Kidney glomerular epithelial cell (primary cell): ENCODE data around the gene TMEM107.
"Not testable (repeated sequence)": the region's sequence is repeated elsewhere in the genome, so short reads cannot be mapped to it uniquely, and the experiment has no call there.

Experiments
- DNase-seq: peaks from one replicate; lab custom pipeline; 2025; lab: John Stamatoyannopoulos, UW

The TMEM107 gene

DNA sequence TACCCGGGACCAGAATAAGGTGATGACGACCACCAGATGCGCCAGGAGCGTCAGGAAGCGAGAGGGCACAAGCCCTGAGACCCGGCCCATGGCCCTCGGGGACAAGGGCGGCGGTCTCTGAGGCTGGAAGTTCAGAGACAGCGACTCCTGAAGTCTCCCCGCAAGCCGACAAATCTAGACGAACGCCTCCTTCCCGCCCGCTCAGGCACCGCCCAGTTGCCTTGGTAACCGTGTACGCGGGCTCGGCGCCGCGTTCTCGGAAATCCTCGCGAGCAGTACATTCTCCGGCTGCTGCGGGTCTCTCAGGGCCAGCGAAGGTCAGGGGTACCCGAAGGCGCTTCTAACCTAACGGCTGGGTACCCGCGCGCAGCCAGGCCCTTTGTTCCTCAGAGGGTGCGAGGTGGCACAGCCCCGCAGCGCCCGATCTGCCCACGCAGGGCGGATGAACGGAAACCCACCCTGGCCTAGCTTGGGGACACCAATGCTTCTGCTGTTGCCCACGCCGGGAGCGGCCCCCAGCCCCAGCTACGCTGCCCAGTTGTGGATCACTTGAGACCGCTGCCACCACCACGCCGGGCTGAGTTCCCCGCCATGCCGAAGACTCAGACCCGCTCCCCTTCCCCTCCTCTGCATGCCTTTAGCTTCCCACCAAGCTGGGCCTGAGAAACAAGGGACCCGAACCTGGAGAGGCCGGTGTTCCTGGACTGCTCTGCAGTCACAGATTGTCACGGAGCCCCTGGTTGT lies at the start of gene TMEM107:
Gene TMEM107, minus strand, starts transcription at position 184 of the 744 bp plus-strand sequence. Its CDS starts 94 bp downstream, at position 90.
- DNase-seq = peak; percentile 69

DNA sequence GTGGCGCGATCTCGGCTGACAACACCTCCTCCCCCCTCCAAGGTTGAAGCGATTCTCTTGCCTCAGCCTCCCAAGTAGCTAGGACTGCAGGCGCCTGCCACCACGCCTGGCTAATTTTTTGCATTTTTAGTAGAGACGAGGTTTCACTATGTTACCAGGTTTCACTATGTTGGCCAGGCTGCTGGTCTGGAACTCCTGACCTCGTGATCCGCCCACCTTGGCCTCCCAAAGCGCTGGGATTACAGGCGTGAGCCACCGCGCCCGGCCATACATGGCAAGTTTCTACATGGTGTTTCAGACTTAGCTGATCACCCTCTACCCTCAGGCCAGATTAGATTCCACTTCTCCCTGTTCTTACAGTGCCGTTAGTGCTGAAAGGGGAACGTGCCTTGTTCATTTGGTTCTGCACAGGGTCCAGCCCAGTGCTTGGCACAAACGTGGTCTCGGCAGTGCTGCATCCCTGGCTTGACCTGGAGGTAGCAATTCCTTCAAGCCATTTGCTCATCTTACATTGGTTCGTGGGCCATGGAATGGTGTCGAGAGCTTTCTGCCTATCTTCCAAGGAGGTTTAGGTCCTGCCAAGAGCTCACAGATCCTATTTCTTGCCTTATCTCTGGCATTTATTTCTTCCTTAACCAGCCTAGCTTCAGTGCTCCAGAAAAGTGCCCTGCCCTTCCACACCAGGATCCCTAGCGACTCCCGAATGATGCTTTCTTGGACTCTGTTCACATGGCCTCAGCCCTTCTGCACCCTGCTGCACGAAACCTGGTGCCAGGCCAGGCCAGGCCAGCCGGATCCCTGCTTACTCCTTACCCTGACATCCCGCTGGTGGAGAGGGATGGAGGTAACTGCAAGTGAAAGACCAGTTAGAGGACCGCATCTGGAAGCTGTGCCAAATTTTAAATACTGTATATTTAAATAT lies 49.0 kb upstream of the TMEM107 start:
- no peak for DNase-seq

DNA sequence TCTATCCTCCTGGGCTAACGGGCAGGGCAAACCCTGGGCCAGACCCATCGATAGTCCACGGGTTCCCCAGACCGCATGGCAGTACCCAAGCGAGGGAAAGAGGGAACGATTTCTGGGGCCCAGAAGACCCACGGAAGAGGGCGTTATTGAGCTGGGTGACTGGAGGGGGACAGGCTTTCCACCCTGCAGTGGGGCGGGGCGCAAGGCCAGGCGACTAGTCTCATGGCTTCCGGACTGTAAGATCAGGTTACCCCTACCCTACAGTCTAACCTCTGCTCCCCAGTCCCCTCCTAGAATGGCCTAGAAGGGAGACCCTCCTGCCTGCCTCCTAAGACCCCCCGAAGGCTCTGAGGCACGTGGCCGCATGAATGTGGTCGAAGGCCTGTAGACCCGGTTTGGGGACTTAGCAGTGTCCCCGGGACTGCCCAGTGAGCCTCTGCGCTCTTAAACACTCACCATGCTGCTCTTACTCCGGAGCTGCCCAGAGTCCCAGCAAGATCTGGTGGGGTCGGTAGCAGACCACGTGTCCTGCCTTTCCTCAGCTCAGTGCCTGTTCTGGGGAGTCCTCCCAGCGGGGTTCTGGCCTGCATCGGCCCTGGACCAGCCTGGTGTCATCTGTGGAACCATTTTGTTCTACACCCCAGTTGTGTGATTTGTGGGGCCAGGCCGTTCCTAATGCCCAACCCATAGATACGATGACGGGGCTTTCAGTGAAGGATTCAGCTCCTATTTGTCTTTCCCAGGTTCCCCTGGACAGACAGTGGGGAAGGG lies 47.4 kb upstream of the TMEM107 start:
- DNase-seq = peak; percentile 41

DNA sequence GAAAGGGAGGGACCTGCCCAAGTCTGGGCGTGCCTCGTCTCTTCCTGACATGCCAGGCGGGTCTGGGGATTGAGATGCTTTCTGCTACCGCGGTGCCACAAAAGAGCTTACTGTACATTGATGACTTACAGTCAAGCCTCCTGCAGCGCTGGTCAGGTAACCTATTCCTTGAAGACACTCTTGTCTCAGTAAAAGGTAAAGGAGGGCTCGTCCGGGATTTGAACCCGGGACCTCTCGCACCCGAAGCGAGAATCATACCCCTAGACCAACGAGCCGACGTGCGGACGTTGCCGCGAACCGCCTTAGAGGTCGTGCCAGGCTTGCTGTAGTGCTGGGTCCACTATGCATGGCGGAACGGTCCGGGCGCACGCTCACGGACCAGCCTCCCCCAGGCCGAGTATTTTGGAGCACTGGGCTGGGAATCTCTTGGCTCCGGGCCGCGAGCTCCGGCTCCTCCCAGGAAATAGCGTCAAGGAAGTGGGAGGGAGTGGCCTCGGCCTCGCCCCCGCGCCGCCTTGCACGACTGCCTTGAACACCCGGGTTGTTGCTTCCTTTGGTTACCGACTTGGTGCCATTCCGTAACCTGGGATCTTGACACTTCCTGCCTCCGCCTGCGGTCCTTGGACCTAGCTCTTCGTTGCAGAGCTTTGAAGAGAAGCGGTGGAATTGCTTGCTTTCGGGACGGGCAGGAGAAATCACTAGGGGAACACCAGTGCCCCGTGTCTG lies 46.6 kb upstream of the TMEM107 start:
- peak; percentile 98 for DNase-seq

DNA sequence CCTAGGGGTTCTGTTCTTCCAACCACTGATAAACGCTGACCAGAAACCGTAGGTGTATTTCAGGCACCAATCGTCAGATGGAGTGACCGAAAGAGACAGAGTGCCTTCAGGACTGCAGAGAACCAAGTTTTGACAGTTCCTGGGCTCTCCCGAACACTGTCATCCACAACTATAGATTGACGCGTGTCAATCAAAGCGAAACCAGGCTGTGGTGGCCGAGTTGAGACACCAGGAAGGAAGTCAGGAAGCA lies 46.1 kb upstream of the TMEM107 start:
- no peak for DNase-seq

DNA sequence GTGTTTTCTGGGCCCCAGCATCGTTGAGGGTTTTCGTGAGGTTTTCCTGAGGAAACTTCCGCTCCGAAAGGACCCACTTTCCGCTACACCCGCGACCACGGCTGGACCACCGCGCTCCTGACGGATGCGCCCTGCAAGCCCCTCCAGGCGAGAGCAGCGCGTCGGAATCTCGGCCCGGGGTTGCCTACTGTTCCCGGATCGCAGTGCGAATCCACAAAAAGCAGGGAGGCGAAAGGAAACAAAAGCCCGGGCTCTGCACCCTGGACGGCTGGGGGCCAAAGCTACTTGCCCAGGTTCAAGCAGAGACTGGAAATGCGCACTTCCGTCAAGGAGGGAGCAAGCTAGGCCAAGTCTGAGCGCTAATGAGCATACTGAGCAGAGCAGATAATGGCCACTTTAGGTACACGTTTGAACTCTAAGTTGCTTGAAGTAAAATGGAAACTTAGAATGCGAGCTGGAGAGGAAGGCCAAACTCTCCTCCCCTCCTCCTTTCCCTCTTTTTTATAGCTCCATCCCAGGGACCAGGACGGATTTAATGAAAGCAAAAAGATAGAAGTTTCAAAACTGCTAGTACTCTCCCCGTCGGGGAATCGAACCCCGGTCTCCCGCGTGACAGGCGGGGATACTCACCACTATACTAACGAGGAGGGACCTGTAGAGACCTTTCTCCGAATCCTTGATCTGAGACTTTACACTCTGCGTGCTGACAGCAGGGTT lies 45.6 kb upstream of the TMEM107 start:
- peak; percentile 90 for DNase-seq

DNA sequence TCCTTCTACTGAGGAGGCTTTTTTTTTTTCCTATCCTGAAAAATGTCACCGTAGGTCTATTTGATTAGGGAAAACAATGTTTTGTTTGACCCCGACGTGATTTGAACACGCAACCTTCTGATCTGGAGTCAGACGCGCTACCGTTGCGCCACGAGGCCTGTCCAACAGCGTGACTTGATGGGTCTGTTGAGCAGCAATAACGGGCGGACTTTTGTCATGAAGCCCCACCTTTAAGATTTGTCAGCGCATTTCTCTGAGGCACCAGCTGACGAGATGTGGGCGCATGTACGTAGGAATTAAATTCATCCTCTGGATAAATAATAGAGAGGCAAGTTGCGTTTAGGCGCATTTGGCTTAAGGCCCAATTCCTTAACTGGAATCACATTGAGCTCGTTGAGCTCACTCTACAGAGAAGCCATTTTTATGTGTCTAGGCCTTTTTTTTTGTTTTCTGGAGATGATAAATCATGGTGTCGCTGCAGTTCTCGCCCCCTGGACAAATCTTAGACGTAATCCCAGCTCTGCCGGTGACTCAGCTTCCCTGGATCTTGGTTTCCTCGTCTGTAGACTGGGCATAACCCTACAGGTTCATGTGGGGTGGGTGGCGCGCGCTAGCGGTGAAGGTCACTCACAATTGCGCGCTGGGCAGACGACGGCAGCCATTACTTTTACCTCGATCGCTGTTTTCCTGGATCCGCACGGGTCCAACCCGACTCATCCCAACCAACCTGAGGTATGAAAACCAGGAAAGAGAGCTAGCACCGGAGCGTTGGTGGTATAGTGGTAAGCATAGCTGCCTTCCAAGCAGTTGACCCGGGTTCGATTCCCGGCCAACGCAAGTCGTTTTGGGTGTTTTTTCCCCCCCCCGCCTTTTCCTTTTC lies 44.8 kb upstream of the TMEM107 start:
- DNase-seq = peak; percentile 92

DNA sequence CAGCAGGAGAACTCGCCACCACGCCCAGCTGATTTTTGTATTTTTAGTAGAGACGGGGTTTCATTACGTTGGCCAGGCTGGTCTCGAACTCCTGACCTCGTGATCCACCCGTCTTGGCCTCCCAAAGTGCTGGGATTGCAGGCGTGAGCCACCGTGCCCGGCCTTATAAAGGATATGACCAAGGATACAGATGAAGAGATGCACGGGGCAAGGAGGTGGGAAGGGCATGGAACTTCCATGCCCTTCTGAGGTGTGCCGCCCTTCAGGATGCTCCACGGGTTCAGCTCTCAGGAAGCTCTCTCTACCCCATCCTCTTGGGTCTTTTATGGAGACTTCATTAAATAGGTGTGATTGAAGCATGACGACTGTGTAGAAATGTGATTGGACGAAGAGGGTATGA lies 37.8 kb upstream of the TMEM107 start:
- not testable (repeated sequence) for DNase-seq

DNA sequence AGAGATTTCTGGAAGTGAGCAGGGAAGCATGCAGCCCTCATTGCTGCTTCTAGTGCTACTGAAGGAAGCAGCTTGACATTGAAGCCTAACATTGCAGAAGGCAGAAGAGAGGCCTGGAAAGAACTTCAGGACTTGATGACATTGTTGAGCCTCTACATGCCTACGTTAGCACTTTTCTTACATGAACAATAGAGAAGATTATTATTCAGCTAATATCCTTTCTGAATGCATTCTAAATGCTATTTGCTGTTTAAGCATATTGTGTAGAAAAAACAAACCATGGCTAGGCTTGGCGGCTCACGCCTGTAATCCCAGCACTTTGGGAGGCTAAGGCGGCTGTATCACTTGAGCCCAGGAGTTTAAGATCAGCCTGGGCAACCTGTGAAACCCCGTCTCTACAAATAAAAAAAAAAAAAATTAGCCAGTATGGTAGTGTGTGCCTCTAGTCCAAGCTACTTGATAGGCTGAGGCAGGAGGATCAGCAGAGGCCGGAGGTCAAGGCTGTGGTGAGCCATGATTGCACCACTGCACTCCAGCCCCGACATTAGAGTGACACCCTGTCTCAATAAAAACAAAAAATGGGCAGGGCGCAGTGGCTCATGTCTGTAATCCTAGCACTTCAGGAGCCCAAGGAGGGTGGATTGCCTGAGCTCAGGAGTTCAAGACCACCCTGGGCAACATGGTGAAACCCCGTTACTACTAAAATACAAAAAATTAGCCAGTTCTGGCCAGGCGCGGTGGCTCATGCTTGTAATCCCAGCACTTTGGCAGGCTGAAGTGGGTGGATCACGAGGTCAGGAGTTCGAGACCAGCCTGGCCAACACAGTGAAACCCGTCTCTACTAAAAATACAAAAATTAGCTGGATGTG lies 36.4 kb upstream of the TMEM107 start:
- no peak for DNase-seq

DNA sequence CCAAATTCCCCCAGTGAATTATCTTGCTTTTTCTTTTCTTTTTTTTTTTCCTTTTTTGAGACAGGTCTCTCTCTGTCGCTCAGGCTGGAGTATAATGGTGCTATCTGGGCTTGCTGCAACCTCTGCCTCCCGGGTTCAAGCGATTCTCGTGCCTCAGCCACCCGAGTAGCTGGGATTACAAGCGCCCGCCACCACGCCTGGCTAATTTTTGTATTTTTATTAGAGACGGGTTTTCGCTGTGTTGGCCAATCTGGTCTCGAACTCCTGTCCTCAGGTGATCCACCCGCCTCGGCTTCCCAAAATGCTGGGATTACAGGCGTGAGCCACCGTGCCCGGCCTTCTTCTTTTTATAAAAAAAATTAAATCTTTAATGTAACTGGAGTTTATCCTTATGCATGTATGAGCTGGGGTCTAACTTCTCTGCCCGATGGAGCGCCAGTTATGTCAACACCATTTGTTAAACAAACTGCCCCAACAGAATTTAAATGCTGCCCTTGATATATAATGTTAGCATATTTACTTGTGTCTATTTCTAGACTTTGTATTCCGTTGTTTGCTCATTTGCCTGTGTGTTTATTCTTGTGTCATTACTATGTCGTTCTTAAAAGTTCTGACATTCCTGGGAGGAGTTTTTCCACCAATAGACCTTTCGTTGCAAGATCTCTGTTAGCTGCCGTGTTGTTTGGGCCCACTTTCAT lies 34.7 kb upstream of the TMEM107 start:
- no peak for DNase-seq

DNA sequence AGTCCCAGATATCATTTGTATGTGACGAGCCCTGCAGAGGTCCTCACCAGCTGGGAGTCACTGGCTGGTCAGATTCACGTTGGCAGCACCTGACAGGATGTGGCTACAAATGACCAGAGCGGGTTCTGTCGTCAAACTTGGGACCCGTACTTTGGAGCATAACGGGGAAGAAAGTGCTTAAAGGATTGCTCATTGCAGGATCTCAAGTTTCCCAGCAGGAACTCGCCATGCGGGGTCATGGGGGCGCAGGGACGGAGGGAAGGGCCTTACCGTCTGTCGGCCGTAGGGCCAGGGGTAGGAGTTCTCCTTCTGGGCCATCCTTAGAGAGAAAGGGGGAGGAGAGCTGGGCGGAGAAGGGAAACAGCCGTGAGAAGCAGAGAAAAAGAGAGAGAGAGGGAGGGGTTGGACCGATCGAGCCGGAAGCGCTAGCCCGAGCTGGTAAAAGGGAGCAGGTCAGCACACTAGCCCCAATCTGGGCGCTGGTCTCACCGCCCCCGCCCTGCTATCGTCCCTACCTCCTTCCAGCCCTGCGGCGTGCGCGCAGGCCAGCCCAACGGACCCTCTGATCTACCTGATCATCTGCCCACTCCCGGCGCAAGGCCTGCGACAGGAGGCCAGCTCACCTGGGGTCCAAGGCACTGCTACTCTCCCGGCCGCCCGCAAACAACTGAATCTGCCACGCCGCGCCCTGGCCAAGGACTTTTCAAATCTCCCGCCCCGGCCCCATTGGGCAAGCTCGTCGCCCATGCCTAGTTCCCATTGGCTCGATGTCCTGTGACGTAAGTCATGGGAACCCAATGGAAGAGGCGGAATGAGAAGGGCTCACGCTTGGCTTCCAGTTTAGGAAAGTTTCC lies 34.0 kb upstream of the TMEM107 start, which contains the start of gene AURKB:
Gene AURKB, minus strand, starts transcription at position 669 of the 854 bp plus-strand sequence. Its CDS starts 351 bp downstream, at position 318.
- DNase-seq = peak; percentile 91

DNA sequence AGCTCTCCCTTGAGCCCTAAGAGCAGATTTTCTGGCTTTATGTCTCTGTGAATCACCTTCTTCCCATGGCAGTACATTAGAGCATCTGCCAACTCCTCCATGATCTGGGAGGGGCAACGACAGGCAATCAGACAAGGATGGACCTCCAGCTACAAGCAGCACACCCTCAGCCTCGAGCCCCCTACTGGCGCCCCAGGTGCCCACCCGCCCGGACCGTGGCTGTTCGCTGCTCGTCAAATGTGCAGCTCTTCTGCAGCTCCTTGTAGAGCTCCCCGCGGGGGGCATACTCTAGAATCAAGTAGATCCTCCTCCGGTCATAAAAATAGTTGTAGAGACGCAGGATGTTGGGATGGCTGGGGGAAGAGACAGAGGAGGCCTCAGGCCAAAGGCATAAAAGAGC lies 30.4 kb upstream of the TMEM107 start:
- no peak for DNase-seq

DNA sequence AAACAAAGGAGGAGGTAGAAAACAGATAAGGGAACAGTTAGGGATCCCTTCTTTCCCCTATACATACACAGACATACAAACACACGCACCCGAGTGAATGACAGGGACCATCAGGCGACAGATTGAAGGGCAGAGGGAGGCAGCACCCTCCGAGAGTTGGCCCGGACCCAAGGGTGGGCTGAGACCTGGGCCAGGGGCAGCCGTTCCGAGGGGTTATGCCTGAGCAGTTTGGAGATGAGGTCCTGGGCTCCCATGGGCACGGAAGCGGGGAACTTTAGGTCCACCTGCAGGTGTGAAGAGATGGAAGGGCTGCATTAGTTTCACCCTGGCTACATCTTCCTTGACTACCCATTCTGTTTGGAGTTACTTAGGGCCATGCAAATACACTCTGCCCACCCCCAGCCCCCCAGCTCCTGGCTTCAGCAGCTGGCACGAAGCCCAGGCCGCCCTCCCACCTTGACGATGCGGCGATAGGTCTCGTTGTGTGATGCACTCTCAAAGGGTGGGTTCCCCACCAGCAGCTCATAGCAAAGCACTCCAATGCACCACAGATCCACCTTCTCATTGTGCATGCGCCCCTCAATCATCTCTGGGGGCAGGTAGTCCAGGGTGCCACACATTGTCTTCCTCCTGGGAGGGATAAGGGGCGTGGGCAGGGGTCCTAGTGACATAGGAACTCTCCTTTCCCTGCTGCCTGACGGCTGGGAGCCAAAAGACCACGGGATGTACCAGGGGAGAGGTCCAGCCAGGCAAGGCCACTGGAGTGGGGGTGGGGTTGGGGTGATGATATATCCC lies 28.8 kb upstream of the TMEM107 start:
- no peak for DNase-seq

DNA sequence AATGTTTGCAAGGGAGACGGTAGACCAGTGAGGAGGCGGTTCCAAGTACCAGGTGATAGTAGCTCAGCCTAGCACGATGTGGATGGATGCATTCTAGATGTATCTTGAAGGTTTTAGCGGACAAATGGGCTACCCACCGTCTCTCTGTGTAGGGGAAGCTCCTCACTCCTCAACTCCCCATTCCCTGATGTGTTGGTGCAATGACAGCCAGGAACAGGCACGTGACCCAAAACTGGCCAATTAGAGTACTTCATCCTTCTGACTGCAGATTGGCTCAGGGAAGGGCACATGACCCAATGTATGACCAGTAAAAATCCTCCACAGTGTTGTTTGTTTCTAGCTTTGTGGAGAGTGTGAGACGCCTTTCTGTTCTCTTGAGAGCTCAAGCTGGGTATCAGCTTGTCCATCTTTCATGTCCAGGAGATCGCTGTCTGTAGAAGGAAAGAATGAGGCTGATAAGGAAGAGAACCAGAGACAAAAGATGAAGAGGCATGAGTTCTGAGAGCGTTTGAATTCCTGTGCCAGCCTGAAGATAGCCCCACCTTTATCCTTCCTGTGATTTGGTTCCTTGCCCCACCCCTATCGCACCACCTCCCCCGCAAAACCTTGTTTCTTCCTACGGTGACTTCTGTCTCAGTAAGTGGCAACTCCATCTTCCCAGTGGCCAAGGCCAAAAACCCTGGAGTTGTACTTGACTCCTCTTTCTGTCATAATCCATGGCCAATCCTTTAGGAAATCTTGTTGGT lies 16.1 kb upstream of the TMEM107 start:
- DNase-seq = peak; percentile 85

DNA sequence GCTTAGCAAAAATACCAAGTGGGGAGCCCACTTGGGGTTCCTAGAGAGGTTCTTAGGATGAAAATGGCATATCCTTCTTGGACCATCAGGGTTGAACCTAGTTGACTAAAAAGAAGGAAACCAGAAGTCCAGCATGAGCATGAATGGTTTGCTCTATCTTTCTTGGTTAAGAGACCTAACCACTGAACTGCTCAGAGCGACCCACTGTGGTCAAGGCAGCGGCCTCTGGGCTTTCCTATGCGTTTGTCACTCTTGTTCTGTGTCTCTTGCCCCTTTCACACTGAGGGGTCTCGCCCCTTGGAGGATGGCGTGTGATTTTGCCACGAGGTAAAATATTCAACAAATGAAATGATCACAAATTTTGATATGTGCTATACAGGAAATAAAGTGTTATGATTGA lies 14.3 kb upstream of the TMEM107 start:
- no peak for DNase-seq
